D721Med (cell line): ENCODE results near the gene TAP1.

Experiments
- DNase-seq: peaks from one replicate; pipeline ENCODE4 v3.0.0; 2011; ENCODE audit warnings: low spot score; ENCODE audit not compliant: insufficient read length
- FAIRE-seq: peaks from 2 replicates; lab custom pipeline; 2011; peaks lifted over from hg19 to GRCh38; lab: Jason Lieb, UNC
- CTCF ChIP-seq: IDR thresholded peaks from 2 replicates; pipeline ENCODE4 v1.5.1; 2012; ENCODE audit warnings: mild to moderate bottlenecking, control low read depth; ENCODE audit not compliant: insufficient read depth; ENCODE audit errors: missing control alignments

TAP1 gene

GRCh38 chr6:32838114-32838958, 15.2 kb downstream of the TAP1 start, which contains the start of gene TAP2:
Gene TAP2 (minus strand): TSS chr6:32838739. CDS start chr6:32838233, 506 bp downstream.
- peak; percentile 89 for TF ChIP-seq CTCF
- FAIRE-seq = no peak

GRCh38 chr6:32837651-32838113, 15.8 kb downstream of the TAP1 start:
- FAIRE-seq (no peak), DNase-seq (no peak)
- TF ChIP-seq CTCF = no peak

More at GRCh38 chr6:32838114-32838958, 15.2 kb downstream of the TAP1 start, which contains the start of gene TAP2:
- DNase-seq = peak; percentile 86

GRCh38 chr6:32836873-32837272, 16.6 kb downstream of the TAP1 start:
- DNase-seq = no peak
- TF ChIP-seq CTCF = no peak
- FAIRE-seq = no peak

GRCh38 chr6:32835167-32835893, 18.2 kb downstream of the TAP1 start:
- no peak for DNase-seq
- TF ChIP-seq CTCF = no peak
- no peak for FAIRE-seq

GRCh38 chr6:32833664-32834063, 19.8 kb downstream of the TAP1 start:
- FAIRE-seq = no peak
- no peak for DNase-seq
- TF ChIP-seq CTCF = no peak

- no peak for TF ChIP-seq CTCF
- FAIRE-seq (no peak), DNase-seq (no peak)
Measured at GRCh38 chr6:32832535-32832934, 21.0 kb downstream of the TAP1 start.

GRCh38 chr6:32830936-32831335, 22.6 kb downstream of the TAP1 start:
- FAIRE-seq (no peak), DNase-seq (no peak)
- TF ChIP-seq CTCF = no peak
